DMS 273 treated with DMSO at 0.1 percent for 48 hours (cell line): ENCODE data around the gene DNAJC7.
"Not testable (repeated sequence)": the region's sequence is repeated elsewhere in the genome, so short reads cannot be mapped to it uniquely, and the experiment has no call there.

Experiments used
- DNase-seq: peaks from one replicate; lab custom pipeline; 2025; lab: John Stamatoyannopoulos, UW

DNAJC7 gene

GRCh38 chr17:42010898-42011516, 6.2 kb downstream of the DNAJC7 start:
- no peak for DNase-seq

GRCh38 chr17:42010266-42010680, 7.0 kb downstream of the DNAJC7 start:
- DNase-seq, result not testable (repeated sequence)

- DNase-seq, result no peak
Measured at GRCh38 chr17:42009170-42009569, 8.1 kb downstream of the DNAJC7 start.

GRCh38 chr17:42005166-42005565, 12.1 kb downstream of the DNAJC7 start:
- DNase-seq, result no peak

- no peak for DNase-seq
Measured at GRCh38 chr17:42002792-42003301, 14.4 kb downstream of the DNAJC7 start.

GRCh38 chr17:42002175-42002791, 15.0 kb downstream of the DNAJC7 start:
- no peak for DNase-seq

GRCh38 chr17:42001729-42002128, 15.5 kb downstream of the DNAJC7 start:
- DNase-seq, result no peak

- DNase-seq, result no peak
Measured at GRCh38 chr17:42000413-42001133, 16.7 kb downstream of the DNAJC7 start.

GRCh38 chr17:41998497-41998896, 18.7 kb downstream of the DNAJC7 start:
- DNase-seq, result no peak

- no peak for DNase-seq
Measured at GRCh38 chr17:41996855-41997164, 20.4 kb downstream of the DNAJC7 start.

- DNase-seq, result no peak
Measured at GRCh38 chr17:41992576-41992975, 24.7 kb downstream of the DNAJC7 start.

GRCh38 chr17:41989702-41990419, 27.4 kb downstream of the DNAJC7 start:
- no peak for DNase-seq

GRCh38 chr17:41988418-41988817, 28.8 kb downstream of the DNAJC7 start:
- no peak for DNase-seq

- DNase-seq, result no peak
Measured at GRCh38 chr17:41987642-41988041, 29.6 kb downstream of the DNAJC7 start.

GRCh38 chr17:41986634-41987033, 30.6 kb downstream of the DNAJC7 start:
- no peak for DNase-seq

- no peak for DNase-seq
Measured at GRCh38 chr17:41985919-41986318, 31.3 kb downstream of the DNAJC7 start.

- no peak for DNase-seq
Measured at GRCh38 chr17:41984454-41984853, 32.8 kb downstream of the DNAJC7 start.

GRCh38 chr17:41982026-41982760, 35.0 kb downstream of the DNAJC7 start:
- no peak for DNase-seq

- DNase-seq, result no peak
Measured at GRCh38 chr17:41977991-41978390, 39.2 kb downstream of the DNAJC7 start.

- DNase-seq, result no peak
Measured at GRCh38 chr17:41976142-41976768, 41.0 kb downstream of the DNAJC7 start.
